GM21447 (cell line): ENCODE data around the gene C2CD2.
"Not testable (repeated sequence)": the region's sequence is repeated elsewhere in the genome, so short reads cannot be mapped to it uniquely, and the experiment has no call there.

Experiments used
- ATAC-seq: cut with Tn5 transposase; IDR thresholded peaks from one replicate; pipeline ENCODE4 v1.9.1; 2021; ENCODE audit not compliant: unreplicated experiment

C2CD2 gene

GRCh38 chr21:41958886-41959563 is 5.2 kb upstream of the C2CD2 start:
- no peak for ATAC-seq

- no peak for ATAC-seq
Measured at GRCh38 chr21:41957991-41958766, 4.4 kb upstream of the C2CD2 start.

GRCh38 chr21:41956926-41957729 is 3.3 kb upstream of the C2CD2 start:
- ATAC-seq = no peak

GRCh38 chr21:41955516-41955915 is 1.7 kb upstream of the C2CD2 start:
- no peak for ATAC-seq

- no peak for ATAC-seq
Measured at GRCh38 chr21:41954654-41955499, 1.1 kb upstream of the C2CD2 start.

- ATAC-seq = no peak
Measured at GRCh38 chr21:41953249-41953830, 478 bp downstream of the C2CD2 start.

GRCh38 chr21:41952568-41953248 is 1.1 kb downstream of the C2CD2 start:
- ATAC-seq = no peak

- ATAC-seq = no peak
Measured at GRCh38 chr21:41951876-41952567, 1.8 kb downstream of the C2CD2 start.

- no peak for ATAC-seq
Measured at GRCh38 chr21:41950941-41951351, 2.9 kb downstream of the C2CD2 start.

GRCh38 chr21:41949631-41950030 is 4.2 kb downstream of the C2CD2 start:
- not testable (repeated sequence) for ATAC-seq

- ATAC-seq = no peak
Measured at GRCh38 chr21:41948901-41949300, 4.9 kb downstream of the C2CD2 start.

- ATAC-seq = no peak
Measured at GRCh38 chr21:41948078-41948895, 5.5 kb downstream of the C2CD2 start.

GRCh38 chr21:41945982-41946381 is 7.8 kb downstream of the C2CD2 start:
- no peak for ATAC-seq

GRCh38 chr21:41943851-41944250 is 10.0 kb downstream of the C2CD2 start:
- ATAC-seq = no peak

GRCh38 chr21:41942457-41942856 is 11.4 kb downstream of the C2CD2 start:
- no peak for ATAC-seq

- no peak for ATAC-seq
Measured at GRCh38 chr21:41941941-41942340, 11.9 kb downstream of the C2CD2 start.

- no peak for ATAC-seq
Measured at GRCh38 chr21:41940431-41940830, 13.4 kb downstream of the C2CD2 start.

- ATAC-seq = no peak
Measured at GRCh38 chr21:41939391-41939790, 14.4 kb downstream of the C2CD2 start.
